SW 1271 (cell line): Measurements from ENCODE around the gene NPTN.
"Not testable (repeated sequence)": the region's sequence is repeated elsewhere in the genome, so short reads cannot be mapped to it uniquely, and the experiment has no call there.

ENCODE experiments used
- DNase-seq, 2 experiments: peaks; one replicate each; lab custom pipeline; 2025; lab: John Stamatoyannopoulos, UW

NPTN gene

DNA sequence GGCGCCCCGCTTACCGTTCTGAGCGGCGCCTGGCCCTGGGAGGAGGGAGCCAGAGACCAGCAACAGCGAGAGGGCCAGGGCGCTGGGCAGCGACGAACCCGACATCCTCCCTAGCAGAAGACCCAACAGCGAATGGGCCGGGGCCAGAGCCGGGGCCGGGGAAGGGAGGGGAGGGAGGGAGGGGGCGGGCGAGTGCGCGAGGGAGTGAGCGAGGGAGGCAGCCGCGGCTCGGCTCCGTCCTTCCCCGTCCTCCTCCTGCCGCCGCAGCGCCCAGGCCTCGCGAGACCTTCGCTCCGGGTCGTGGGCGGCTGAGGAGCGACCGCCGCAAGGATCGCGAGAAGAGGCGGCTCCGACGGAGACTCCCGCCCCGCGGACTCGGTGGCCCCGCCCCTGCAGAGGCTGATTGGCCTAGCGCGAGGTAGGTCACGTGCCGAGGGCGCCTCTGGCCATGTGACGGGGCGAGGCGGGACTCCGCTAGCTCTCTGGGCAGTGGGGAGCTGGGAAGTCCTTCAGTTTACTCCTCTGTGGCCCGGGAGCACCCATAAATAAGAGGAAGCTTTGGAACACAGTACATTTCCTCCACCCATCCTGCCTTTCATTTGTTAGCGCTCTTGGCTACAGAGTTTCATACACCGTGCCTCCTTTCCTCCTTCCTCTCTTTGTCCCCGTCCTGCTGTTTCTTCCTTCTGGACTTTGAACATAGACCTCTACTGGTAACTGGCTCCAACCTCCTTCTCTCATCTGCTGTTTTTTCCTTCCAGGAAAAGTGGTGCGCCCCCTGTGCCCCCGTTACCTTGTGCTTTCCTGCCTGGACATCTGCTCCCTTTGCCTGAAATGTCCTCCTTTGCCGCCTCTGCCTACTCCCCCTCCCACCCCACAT, at the start of gene NPTN:
Gene NPTN (minus strand): TSS at position 279 of the 880 bp plus-strand sequence. CDS start 174 bp downstream, at position 105.
- peak; percentile 94 to 97 for DNase-seq

- no peak for DNase-seq
These were observed 49.5 kb upstream of the NPTN start for GRCh38 chr15:73682600-73683090.

DNA sequence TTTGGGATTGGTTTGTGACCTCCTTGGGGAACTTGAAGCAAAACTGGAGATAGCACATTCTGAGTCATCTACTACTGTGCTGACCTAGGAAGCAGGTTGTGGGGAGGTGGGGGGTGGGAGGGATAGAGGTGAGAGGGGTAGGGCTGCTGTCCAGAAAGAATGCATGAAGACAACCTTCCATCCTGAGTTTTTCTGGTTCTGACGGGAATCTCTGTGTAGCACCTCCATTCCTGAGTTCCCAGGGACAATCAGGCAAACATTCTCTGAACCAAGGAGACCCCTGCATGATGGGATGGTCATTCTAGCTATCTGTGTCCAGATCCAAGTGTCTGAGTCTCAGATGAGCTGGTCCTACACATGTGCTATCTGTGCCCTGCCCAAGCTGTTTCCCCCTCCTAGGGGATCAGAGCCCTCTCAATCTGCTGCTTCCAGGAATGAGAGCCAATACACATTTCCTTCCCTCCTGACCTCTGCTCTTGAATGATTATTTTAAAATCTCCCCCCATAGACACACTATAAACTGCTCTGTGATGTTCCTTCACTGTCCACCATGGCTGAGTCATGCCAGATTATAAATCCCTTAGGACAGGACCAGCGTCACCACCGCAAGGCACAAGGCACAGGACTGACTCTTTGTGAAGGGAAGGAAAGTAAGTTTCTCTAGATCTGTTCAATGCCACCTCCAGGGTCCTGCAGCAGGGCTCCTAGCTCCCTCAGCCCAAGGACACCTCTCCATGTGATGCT, 48.8 kb upstream of the NPTN start:
- no peak for DNase-seq

DNA sequence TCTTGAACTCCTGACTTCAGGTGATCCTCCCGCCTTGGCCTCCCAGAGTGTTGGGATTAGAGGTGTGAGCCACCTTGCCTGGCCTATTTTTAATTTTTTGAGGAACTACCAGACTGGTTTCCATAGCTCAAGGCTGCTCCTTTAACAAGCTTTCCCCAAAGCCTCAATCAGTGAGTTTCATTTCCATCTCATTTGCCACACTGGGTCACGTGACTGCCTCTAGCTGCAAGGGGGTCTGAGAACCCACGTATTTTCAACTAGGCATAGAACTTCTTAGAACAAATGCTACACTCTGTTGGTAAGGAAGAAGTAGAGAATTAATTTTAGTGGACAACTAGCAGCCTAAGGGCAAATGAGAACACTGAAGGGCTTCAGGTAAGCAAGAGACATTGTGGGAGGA, 47.9 kb upstream of the NPTN start:
- no peak for DNase-seq

GRCh38 chr15:73680549-73680948, 47.4 kb upstream of the NPTN start:
- no peak for DNase-seq

- no peak for DNase-seq
These were observed 46.8 kb upstream of the NPTN start for GRCh38 chr15:73679964-73680363.

- no peak for DNase-seq
These were observed 46.0 kb upstream of the NPTN start for GRCh38 chr15:73679180-73679579.

DNA sequence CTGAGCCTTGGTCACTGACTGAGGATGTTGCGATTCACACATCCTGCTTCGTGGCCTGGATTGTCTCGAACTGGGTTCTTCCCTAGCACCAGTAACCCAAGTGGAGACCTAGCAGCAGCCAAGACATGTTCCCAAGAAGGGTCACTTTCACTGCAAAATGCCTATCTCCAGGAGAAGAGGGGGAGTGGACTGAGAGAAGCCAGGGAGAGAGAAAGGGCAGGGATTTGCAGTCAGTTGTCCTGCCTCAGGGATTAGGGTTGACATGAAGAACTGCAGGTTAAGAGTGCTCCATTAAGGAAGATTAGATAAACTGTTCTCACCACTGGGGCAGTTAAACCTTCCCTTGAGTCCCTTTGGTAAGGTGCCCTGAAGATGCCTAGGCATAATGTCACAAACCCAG, 45.3 kb upstream of the NPTN start:
- DNase-seq, result no peak

DNA sequence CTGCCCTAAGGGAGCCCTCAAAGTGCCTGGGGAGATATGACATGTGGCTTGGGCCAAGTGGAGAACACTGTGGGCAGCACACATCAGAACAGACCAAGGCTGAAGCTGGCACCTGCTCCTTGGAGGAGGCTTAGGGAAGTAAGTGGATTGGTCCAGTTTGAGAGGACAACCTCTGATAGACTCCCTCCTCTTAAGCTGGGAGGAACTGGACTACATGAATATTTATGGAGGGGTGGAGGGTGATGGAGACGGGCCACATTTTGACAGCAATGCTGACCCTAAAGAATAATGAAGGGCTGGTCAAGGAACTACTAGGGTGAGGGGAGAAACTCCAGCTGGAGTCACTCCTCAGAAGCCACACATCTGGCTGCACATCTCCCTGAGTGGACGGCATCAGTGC, 44.5 kb upstream of the NPTN start:
- no peak for DNase-seq

- peak in 1 of 2 experiments; percentile 64 for DNase-seq
These were observed 44.0 kb upstream of the NPTN start for GRCh38 chr15:73677146-73677607.

- DNase-seq, result no peak
These were observed 41.4 kb upstream of the NPTN start for GRCh38 chr15:73674587-73674986.

DNA sequence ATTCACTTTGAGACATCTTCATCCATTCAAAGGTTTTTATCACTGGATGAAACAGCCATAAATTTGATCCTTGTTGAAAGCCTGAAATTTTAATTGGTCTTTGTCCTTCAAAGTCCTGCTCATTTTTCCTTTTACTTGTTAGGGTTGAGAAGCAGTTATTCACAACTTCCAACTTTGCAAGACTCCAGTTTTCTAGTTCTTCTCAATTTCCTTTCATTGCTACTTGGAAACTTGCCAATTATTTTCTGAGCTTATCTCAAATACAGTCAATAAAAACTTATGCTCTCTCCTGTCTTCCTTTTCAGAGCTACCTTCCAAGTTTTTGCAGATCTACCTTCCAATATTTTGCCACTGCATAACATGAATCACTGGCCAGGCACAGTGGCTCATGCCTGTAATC, 27.3 kb upstream of the NPTN start:
- no peak for DNase-seq

DNA sequence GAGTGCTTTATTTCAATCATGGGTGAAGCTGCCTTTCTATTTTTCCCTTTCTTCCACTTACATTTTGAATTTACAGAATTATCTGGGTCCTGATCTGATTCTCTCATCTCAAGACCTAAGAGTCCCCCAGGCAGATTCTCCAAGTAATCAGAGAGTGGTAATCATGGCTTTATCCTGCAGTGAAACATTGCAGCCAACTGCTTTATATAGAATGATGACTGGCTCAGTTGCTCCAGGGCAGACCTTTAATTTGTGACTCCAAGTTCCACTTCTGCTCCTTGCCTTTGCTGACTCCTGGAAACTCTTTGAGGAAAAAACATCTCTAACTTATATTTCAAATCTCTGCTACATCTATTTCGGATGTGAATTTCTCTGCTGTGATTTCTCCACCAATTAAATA, 25.5 kb upstream of the NPTN start:
- DNase-seq, result no peak

DNA sequence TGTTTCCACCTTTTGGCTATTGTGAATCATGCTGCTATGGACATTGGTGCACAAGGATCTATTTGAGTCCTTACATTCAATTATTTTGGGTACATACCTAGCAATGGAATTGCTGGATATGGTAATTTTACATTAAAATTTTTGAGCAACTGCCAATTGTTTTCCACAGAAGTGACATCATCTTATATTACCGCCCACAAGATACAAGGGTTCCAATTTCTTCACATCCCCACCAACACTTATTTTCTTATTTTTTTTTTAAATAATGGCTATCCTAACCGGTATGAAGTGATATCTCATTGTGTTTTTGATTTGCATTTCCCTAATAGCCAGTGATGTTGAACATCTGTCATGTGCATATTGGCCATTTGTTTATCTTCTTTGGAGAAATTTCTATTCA, 22.5 kb upstream of the NPTN start:
- no peak for DNase-seq

DNA sequence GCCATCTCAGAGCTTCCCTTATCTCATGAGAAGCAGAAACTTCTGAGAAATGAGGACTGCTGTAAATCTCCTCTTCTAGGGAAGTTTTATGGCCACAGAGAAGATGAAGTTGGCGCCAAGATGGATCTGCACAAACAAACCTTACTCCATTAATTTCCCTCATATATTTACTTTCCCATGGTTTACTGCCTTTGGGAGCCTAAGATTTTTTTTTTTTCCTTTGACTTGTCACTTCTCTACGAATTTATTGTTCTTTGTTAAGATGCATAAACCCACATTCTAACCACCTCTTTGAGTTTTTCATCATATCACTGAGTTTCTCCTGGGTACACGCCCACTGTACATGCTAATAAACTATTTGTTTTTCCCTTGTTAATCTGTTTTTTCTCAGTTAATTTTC, 21.5 kb upstream of the NPTN start:
- DNase-seq, result no peak

GRCh38 chr15:73650416-73651126, 17.4 kb upstream of the NPTN start:
- DNase-seq, result no peak

GRCh38 chr15:73648014-73648295, 14.8 kb upstream of the NPTN start:
- DNase-seq, result no peak

- no peak for DNase-seq
These were observed 14.2 kb upstream of the NPTN start for GRCh38 chr15:73647259-73648013.

DNA sequence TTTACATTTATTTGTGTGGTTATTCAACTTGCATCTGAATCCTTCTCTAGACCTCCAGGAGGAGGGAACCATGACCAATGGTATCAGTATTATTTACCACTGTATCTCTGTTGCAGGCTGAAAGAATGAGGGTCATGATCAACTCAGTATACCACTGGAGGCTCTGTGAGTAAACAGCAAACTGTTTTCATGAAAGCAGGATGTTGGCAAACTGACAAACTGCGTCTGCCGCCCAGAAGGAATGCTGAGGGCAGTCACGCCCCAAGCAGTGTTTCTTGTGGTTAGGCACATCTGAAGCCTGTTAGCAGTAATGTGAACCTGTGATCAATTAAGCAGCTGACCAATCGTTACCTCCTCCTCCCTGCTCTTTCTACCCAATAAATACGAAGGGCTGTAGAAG, 6.3 kb upstream of the NPTN start:
- not testable (repeated sequence) for DNase-seq

GRCh38 chr15:73637527-73637926, 4.3 kb upstream of the NPTN start:
- no peak for DNase-seq

DNA sequence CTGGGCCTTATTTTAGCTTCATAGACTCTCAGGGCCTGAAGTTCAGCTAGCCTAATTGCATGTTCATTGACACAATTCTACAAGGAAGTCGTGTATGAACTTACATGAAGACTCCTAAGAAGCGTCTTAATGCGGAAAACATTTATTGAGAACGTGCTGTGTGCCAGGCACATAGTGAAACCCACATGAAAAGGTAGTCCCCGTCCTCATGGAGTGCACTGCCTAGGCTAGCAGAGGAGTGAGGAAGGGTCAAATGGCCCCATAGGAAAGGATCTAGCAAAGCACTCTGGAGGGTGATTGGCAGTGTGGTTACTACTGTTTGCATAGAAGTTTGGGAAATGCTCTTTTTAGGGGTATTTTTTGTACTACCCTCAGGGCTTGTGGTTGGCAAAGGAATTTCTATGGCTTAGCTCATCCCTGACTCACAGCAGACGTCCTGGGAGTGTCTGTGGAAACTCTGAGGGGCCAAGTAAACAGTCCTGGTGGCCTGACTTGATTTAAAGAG, 854 bp upstream of the NPTN start:
- DNase-seq, result peak; percentile 70 to 86

DNA sequence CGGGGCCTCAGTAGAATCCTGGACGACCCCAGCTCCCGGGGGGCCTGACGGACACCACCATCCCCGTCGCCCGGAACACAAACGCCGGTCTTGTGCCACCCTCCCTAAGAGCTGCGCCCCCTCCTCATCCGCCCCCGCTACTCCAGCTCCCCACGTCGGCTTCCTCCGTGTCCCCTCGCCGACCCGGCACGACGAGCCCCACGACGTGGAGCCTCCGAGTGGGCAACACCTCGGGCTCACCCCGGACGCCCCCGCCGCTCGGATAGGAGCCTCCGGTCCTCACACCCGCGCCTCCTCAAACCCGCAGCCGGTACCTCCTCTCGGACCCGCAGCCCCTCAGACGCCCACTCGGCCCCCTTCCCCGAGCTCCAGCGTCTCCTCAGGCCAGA, 525 bp downstream of the NPTN start:
- DNase-seq, result no peak
